Endothelial cell of umbilical vein (primary cell): ENCODE measurements around the gene TPCN1. TPM values are rescaled to one million over a fixed set of nuclear protein-coding genes. Genes with fewer than 3 reads are reported as not detected.

ENCODE experiments used
- BruUV-seq: library from RNA; stranded (reverse); fragments of 400-500 nt; replicated peaks from 2 replicates; lab custom pipeline; 2021; lab: Mats Ljungman, UMichigan
- CTCF ChIA-PET: fragments of 300-600, 350-600 bp; sonication (Branson Sonifier 250); formaldehyde crosslinking; loops from one replicate; lab custom pipeline; 2021; ENCODE audit warnings: antibody characterized with exemption, inconsistent platforms; lab: Charles Lee
- POLR2A ChIA-PET: fragments of 300-600, 350-600 bp; sonication (Branson Sonifier 250); formaldehyde crosslinking; loops from one replicate; lab custom pipeline; 2021; ENCODE audit warnings: antibody characterized with exemption, inconsistent platforms; lab: Charles Lee
- DNase-seq: peaks from one replicate; pipeline ENCODE4 v3.0.0-alpha.2; 2011; ENCODE audit warnings: low read depth, low spot score
- FAIRE-seq: peaks from 2 replicates; lab custom pipeline; 2011; peaks lifted over from hg19 to GRCh38; lab: Jason Lieb, UNC
- H2AFZ ChIP-seq: 2 replicates; pipeline ENCODE4 v1.6.0; 2012; ENCODE audit warnings: low read depth, low read length, control low read depth, inconsistent platforms
- H3K27ac ChIP-seq: 2 replicates; pipeline ENCODE4 v1.5.1; 2011; ENCODE audit warnings: low read depth, mild to moderate bottlenecking, control low read depth, low read length, moderate library complexity; ENCODE audit not compliant: insufficient read depth
- H3K27me3 ChIP-seq, 2 experiments: 2 replicates each; pipeline versions ENCODE4 v1.6.0 to v1.6.1; 2011; ENCODE audit warnings: low read length in 2 of 2, mixed read lengths in 1 of 2; ENCODE audit not compliant: control insufficient read depth in 2 of 2, insufficient read depth in 2 of 2
- H3K36me3 ChIP-seq, 2 experiments: 2 replicates in 1 of 2; 3 replicates in 1 of 2; pipeline ENCODE4 v1.5.1; 2011; ENCODE audit warnings: low read length in 2 of 2, mild to moderate bottlenecking in 1 of 2, moderate library complexity in 1 of 2; ENCODE audit not compliant: control insufficient read depth in 2 of 2, insufficient read depth in 2 of 2; ENCODE audit errors: extremely low read depth in 1 of 2
- H3K4me1 ChIP-seq: 3 replicates; pipeline ENCODE4 v1.5.1; 2011; ENCODE audit warnings: mild to moderate bottlenecking, low read length; ENCODE audit not compliant: control insufficient read depth, insufficient read depth; ENCODE audit errors: extremely low read depth
- H3K4me2 ChIP-seq: 2 replicates; pipeline ENCODE4 v1.6.1; 2011; ENCODE audit warnings: low read length, control low read depth, mixed read lengths; ENCODE audit not compliant: insufficient read depth
- H3K4me3 ChIP-seq, 3 experiments: fragments of 200-600 bp in 1 of 3; sonication (generic), shearing (Covaris generic) in 1 of 3; replicated peaks in 1 of 3; 2 replicates each; pipeline ENCODE4 v1.5.1; 2011 to 2016; ENCODE audit warnings: control low read depth in 3 of 3, low read length in 3 of 3, mild to moderate bottlenecking in 2 of 3, inconsistent platforms in 1 of 3, low read depth in 1 of 3, moderate library complexity in 1 of 3; ENCODE audit not compliant: insufficient read depth in 1 of 3
- H3K79me2 ChIP-seq: 2 replicates; pipeline ENCODE4 v1.6.0; 2012; ENCODE audit warnings: low read length, inconsistent platforms; ENCODE audit not compliant: control insufficient read depth, insufficient read depth
- H3K9ac ChIP-seq: replicated peaks from 2 replicates; pipeline ENCODE3; 2011; ENCODE audit warnings: low read length, control low read depth; ENCODE audit not compliant: insufficient read depth; ENCODE audit errors: extremely low read depth
- H3K9me1 ChIP-seq: replicated peaks from 3 replicates; pipeline ENCODE4 v1.6.0; 2011; ENCODE audit warnings: mild to moderate bottlenecking, low read length; ENCODE audit not compliant: control insufficient read depth, insufficient read depth; ENCODE audit errors: extremely low read depth
- H3K9me3 ChIP-seq: replicated peaks from 2 replicates; pipeline ENCODE4 v1.5.1; 2012; ENCODE audit warnings: low read length, inconsistent platforms; ENCODE audit not compliant: control insufficient read depth, insufficient read depth
- H4K20me1 ChIP-seq: replicated peaks from 2 replicates; pipeline ENCODE3; 2011; ENCODE audit warnings: mild to moderate bottlenecking, low read length; ENCODE audit not compliant: control insufficient read depth, insufficient read depth; ENCODE audit errors: extremely low read depth
- CTCF ChIP-seq, 2 donors: IDR thresholded peaks; 1 replicate in 1 of 2; 2 replicates in 1 of 2; pipeline ENCODE4 v1.5.1; 2011; ENCODE audit warnings: low read length in 2 of 2, mild to moderate bottlenecking in 2 of 2, moderate library complexity in 2 of 2, control low read depth in 1 of 2, inconsistent platforms in 1 of 2, low read depth in 1 of 2; ENCODE audit not compliant: insufficient read depth in 1 of 2; ENCODE audit errors: extremely low read depth in 1 of 2
- EZH2 ChIP-seq: IDR thresholded peaks from 2 replicates; pipeline ENCODE4 v1.6.1; 2012; ENCODE audit warnings: borderline replicate concordance, low read depth, mild to moderate bottlenecking, moderate library complexity, low read length, inconsistent platforms; ENCODE audit not compliant: severe bottlenecking
- FOS ChIP-seq: IDR thresholded peaks from 2 replicates; pipeline ENCODE4 v1.6.1; 2011; ENCODE audit warnings: mild to moderate bottlenecking, low read length, moderate library complexity, borderline replicate concordance; ENCODE audit not compliant: insufficient read depth
- GATA2 ChIP-seq: IDR thresholded peaks from 2 replicates; pipeline ENCODE4 v1.7.0; 2011; ENCODE audit warnings: low read depth, mild to moderate bottlenecking, moderate library complexity, mixed read lengths, low read length; ENCODE audit not compliant: insufficient read length, insufficient read depth
- JUN ChIP-seq: IDR thresholded peaks from 2 replicates; pipeline ENCODE4 v1.6.1; 2011; ENCODE audit warnings: borderline replicate concordance, low read depth; ENCODE audit not compliant: insufficient read length, insufficient read depth
- MYC ChIP-seq: IDR thresholded peaks from one replicate; pipeline ENCODE4 v1.6.1; 2011; ENCODE audit warnings: mild to moderate bottlenecking, low read depth, low read length
- POLR2A ChIP-seq: IDR thresholded peaks from 2 replicates; pipeline ENCODE4 v1.6.1; 2012; ENCODE audit warnings: low read depth, mild to moderate bottlenecking, control low read depth, low read length
- POLR2AphosphoS5 ChIP-seq: IDR thresholded peaks from 2 replicates; pipeline ENCODE4 v1.6.1; 2012; ENCODE audit warnings: low read depth, mild to moderate bottlenecking, control low read depth, low read length, moderate library complexity; ENCODE audit not compliant: insufficient read depth
- dilution Hi-C: fragments of 300-500 bp; cut with MboI; formaldehyde crosslinking; loops from one replicate; pipeline ENCODE4 v1.15.0; 2019; ENCODE audit warnings: low sequenced_read_pairs; ENCODE audit not compliant: extremely low pct_ligation_motif_present
- intact Hi-C: fragments of 100-400 bp; cut with micrococcal nuclease; formaldehyde crosslinking; loops from one replicate; pipeline ENCODE4 v1.10.0; 2022
- polyA plus RNA-seq, 4 experiments: library from polyadenylated mRNA; depleted of rRNA in 3 of 4; stranded (reverse) in 3 of 4; unstranded in 1 of 4; fragments of >200 nt; gene quantifications; 2 replicates each; pipeline versions ENCODE4 v1.2.1 to v1.2.3, GENCODE V29; 2011 to 2012; ENCODE audit warnings: missing spikeins in 1 of 4
- total RNA-seq: library from RNA; stranded (reverse); gene quantifications from 2 replicates; pipeline ENCODE4 v1.2.3, GENCODE V29; 2021
- TF ChIP-seq, protein P1 (sequence below): IDR thresholded peaks from 2 replicates; pipeline ENCODE4 v1.6.1; 2011; ENCODE audit not compliant: insufficient read depth, insufficient read length

The TPCN1 gene
- total and polyA plus RNA-seq, 2 donors (not counting 3 experiments of a cell fraction or from before 2014, with no cell fraction given) = 19.5 to 28.3 TPM

DNA sequence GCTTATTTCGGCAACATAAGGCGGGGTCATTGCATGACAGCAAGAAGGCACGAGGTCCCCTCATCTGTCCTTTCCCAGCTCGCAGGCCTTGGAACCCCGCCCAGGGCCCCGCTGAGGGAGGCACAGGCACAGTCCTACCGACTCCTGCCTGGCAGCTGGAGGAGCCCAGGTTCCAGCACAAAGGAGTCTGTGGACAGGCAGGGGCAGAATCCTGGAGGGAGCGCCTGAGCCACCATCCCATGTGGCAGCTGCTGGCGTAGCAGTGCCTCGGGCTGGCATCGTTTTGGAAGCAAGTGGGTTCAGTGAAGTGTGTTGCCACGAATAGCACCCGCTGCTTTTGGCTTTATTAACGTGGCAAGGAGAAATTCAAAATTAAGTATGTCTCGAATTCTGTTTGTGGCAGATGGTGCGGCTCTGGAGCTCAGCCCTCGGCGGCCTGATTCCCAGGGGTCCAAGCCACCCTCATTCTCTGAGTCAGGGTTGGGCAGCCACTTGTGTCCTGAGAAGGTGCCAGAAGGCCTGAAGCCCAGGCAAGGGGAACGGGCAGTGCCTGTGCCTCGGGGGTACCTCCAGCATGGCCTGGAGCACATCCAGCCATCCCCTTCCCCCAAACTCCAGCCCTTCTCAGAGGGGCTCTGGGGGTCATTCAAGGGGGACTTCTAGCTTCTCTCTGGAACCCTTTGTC is 77.7 kb downstream of the TPCN1 start:
- intact Hi-C loops = loop anchor here (2.0 kb wide), 1 partner anchor 52 kb away; no protein-coding TSS in a partner anchor
- no peaks in the 10 kb centered on the region for H3K36me3 ChIP-seq
- no peak overlapping the region for H3K4me3 ChIP-seq
- no peak for TF ChIP-seq POLR2AphosphoS5
- no peak for TF ChIP-seq POLR2A
- no peak for TF ChIP-seq JUN
- no peak for TF ChIP-seq EZH2
- TF ChIP-seq MYC = no peak
- TF ChIP-seq CTCF (IDR thresholded peaks at IDR 0.05; ENCODE audit: extremely low read depth in 1 of 2, insufficient read depth in 1 of 2, low read depth in 1 of 2, low read length in 2 of 2) = no peak
- TF ChIP-seq FOS = no peak
- TF ChIP-seq, protein P1, sequence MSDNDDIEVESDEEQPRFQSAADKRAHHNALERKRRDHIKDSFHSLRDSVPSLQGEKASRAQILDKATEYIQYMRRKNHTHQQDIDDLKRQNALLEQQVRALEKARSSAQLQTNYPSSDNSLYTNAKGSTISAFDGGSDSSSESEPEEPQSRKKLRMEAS = no peak
- TF ChIP-seq GATA2 = no peak
- H2AFZ ChIP-seq = no peak overlapping the region
- peaks cover 6% of the 10 kb centered on the region for H3K4me1 ChIP-seq
- FAIRE-seq (no peak), DNase-seq (no peak)
- ChIA-PET POLR2A (interaction anchor here (1.3 kb wide), 1 partner anchor 77 kb away, joined by 4 read pairs; the partner anchor contains the start of gene TPCN1), CTCF (interaction anchor here (1.0 kb wide), 1 partner anchor 10 kb away, joined by 3 read pairs; no protein-coding TSS in a partner anchor)
- H3K4me2 ChIP-seq = no peak overlapping the region
- no peak overlapping the region for H3K9ac ChIP-seq
- no peaks in the 10 kb centered on the region for H3K9me3 ChIP-seq
- H3K27me3 ChIP-seq = no peaks in the 10 kb centered on the region
- dilution Hi-C loops = no loop called here
- H3K27ac ChIP-seq = peak overlapping the region; percentile 65
- no peaks in the 10 kb centered on the region for H3K79me2 ChIP-seq
- H3K9me1 ChIP-seq = no peaks in the 10 kb centered on the region
- H4K20me1 ChIP-seq = no peaks in the 10 kb centered on the region
- BruUV-seq = TSS peak; percentile 30
